ENCODE results near the gene SH3PXD2A.
"Not testable (repeated sequence)": the region's sequence is repeated elsewhere in the genome, so short reads cannot be mapped to it uniquely, and the experiment has no call there.

SH3PXD2A gene

DNA sequence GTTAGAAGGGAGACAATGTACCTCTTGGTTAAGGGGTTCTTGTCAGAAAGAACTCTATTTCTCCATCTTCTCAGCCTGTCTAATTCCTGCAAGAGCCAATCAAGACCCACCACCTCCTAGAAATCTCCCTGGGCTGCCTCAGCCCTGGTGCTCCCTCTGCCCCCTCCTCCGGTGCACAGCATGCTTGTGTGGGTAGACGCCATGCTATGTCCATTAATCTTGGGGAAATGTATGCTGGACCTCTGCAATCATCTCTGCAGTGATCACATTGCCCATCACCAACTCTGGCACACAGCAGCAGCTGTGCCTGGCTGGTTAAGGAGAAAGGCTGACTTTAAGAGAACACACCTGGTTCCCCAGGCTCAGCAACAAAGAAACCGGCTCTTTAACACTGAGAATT lies 37.3 kb downstream of the SH3PXD2A start:
- Histone ChIP-seq H3K36me3 (no peaks in the 10 kb centered on the region), H3K4me1 (peaks cover 2% of the 10 kb centered on the region), H3K27me3 (no peaks in the 10 kb centered on the region), H3K4me3 (ENCODE audit: low read depth, low read length) (no peak overlapping the region), H3K9me3 (no peaks in the 10 kb centered on the region)
- TF ChIP-seq, protein P1, sequence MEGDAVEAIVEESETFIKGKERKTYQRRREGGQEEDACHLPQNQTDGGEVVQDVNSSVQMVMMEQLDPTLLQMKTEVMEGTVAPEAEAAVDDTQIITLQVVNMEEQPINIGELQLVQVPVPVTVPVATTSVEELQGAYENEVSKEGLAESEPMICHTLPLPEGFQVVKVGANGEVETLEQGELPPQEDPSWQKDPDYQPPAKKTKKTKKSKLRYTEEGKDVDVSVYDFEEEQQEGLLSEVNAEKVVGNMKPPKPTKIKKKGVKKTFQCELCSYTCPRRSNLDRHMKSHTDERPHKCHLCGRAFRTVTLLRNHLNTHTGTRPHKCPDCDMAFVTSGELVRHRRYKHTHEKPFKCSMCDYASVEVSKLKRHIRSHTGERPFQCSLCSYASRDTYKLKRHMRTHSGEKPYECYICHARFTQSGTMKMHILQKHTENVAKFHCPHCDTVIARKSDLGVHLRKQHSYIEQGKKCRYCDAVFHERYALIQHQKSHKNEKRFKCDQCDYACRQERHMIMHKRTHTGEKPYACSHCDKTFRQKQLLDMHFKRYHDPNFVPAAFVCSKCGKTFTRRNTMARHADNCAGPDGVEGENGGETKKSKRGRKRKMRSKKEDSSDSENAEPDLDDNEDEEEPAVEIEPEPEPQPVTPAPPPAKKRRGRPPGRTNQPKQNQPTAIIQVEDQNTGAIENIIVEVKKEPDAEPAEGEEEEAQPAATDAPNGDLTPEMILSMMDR (IDR thresholded peaks at IDR 0.05; ENCODE audit: low read depth, low read length) = no peak
- DNase-seq = no peak

DNA sequence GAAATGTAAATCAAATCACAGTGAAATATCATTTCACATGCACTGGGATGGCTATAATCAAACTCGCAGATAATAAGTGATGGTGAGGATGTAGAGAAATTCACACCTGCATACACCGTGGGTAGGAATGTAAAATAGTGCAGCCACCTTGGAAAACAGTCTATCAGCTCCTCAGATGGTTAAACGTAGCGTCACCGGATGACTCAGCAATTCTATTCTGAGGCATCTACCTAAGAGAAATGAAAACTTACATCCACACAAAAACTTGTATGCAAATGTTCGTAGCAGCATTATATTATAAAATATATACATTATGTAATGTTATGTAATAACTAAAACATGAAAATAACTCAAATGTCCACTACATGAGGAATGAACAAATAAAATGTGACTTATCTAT lies 38.9 kb downstream of the SH3PXD2A start:
- no peak overlapping the region for H3K4me3 ChIP-seq (ENCODE audit: low read depth, low read length)
- H3K27me3 ChIP-seq = no peaks in the 10 kb centered on the region
- no peak for DNase-seq
- peaks cover 2% of the 10 kb centered on the region; the same call in 1 of the 2 replicates for H3K4me1 ChIP-seq
- TF ChIP-seq, protein P1 (IDR thresholded peaks at IDR 0.05; ENCODE audit: low read depth, low read length) = no peak
- H3K9me3 ChIP-seq = no peaks in the 10 kb centered on the region
- no peaks in the 10 kb centered on the region for H3K36me3 ChIP-seq

DNA sequence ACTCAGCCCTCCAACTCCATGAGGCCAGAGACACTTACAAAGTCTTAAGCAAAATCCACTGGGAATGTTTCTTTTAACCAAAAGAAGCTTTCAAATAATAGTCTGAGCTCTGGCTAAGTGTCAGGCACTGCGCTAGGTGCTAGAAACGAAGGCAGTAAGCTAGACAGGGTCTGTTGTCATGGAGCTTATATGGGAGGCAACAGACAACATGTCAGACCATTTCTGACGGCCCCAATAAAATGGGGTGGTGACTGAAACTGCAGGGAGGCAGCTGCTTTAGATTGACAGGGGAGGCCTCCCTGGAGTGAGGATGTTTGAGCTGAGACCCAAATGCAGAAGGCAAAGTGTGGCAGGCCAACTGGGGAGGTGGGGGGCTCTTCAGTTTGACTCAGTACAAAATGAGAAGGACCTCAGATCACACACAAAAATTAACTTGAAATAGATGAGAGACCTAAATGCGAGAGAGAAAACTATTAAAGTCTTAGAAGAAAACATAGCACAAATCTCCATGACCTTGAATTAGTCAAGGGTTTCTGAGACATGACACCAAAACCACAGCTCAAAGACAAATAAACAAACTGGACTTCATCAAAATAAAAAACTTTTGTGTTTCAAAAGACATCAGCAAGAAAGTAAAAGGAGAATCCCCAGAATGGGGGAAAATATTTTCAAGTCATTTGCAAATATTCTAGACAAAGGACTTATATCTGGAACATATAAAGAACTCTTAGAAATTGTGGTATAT lies 40.6 kb downstream of the SH3PXD2A start:
- TF ChIP-seq, protein P1 (IDR thresholded peaks at IDR 0.05; ENCODE audit: low read depth, low read length) = no peak
- Histone ChIP-seq H3K4me3 (ENCODE audit: low read depth, low read length) (no peak overlapping the region), H3K27me3 (no peaks in the 10 kb centered on the region), H3K4me1 (no peaks in the 10 kb centered on the region), H3K9me3 (no peaks in the 10 kb centered on the region), H3K36me3 (no peaks in the 10 kb centered on the region)
- DNase-seq = no peak

DNA sequence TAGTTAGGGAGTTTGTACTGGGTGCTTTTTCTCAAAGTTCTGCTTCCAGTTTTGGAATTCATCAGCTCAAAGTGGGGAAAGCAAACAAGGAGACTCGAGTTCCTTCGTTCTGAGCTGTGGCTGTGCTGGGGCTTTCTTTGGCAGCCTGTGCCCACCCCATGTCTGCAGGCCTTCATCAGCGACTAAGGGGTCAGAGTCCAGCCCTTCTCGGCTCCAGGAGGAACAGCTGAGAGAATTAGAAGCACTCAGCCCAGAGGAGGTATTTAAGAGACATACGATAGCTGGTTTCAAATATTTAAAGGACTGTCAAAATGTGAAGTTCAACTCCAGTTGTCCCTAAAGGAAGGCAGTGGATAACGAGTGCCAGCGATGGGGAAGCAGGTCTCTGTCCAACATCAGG lies 41.3 kb downstream of the SH3PXD2A start:
- Histone ChIP-seq H3K4me1 (no peaks in the 10 kb centered on the region), H3K9me3 (no peaks in the 10 kb centered on the region), H3K36me3 (no peaks in the 10 kb centered on the region), H3K27me3 (no peaks in the 10 kb centered on the region), H3K4me3 (ENCODE audit: low read depth, low read length) (no peak overlapping the region)
- DNase-seq = no peak
- TF ChIP-seq, protein P1 (IDR thresholded peaks at IDR 0.05; ENCODE audit: low read depth, low read length) = no peak

DNA sequence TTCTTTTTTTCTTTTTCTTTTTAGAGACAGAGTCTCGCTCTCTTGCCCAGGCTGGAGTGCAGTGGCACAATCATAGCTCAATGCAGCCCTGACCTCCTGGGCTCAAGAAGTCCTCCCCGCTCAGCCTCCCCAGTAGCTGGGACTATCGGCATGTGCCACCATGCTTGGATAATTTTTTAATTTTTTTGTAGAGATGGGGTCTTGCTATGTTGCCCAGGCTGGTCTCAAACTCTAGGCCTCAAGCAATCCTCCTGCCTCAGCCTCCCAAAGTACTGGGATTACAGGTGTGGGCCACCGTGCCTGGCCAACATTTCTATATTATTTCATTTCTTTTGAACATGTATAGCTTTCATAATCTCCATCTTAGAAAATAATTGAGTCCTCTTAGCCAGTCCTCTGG lies 42.1 kb downstream of the SH3PXD2A start:
- H3K27me3 ChIP-seq; H3K9me3 ChIP-seq; DNase-seq; H3K36me3 ChIP-seq; H3K4me1 ChIP-seq; H3K4me3 ChIP-seq (ENCODE audit: low read depth, low read length): not testable (repeated sequence)

DNA sequence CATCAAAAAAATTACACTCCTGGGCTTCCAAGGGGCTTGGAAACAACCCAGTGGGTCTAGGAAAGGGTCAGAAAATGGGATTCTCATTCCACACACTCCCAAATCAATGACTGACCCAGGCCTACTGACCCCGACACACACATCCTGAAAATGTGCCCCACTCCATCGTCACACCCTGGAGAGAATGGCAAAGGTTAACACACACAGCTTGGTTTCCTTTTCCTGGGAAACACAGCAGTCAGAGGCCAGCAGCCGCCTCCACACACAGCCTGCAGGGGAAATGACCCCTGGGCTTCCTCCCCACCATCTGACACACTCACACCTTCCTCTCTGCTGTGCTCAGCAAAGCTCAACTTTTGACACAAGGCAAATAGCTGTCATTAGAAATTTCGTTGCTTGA lies 42.9 kb downstream of the SH3PXD2A start:
- H3K4me3 ChIP-seq (ENCODE audit: low read depth, low read length) = no peak overlapping the region
- H3K36me3 ChIP-seq = no peaks in the 10 kb centered on the region; the same call in 1 of the 2 replicates
- no peaks in the 10 kb centered on the region for H3K4me1 ChIP-seq
- TF ChIP-seq, protein P1 (IDR thresholded peaks at IDR 0.05; ENCODE audit: low read depth, low read length) = no peak
- no peaks in the 10 kb centered on the region for H3K27me3 ChIP-seq
- H3K9me3 ChIP-seq = no peaks in the 10 kb centered on the region
- DNase-seq = no peak
